IMR-90 (cell line): ENCODE measurements around the gene DMAC2. TPM values are rescaled to one million over a fixed set of nuclear protein-coding genes. Genes with fewer than 3 reads are reported as not detected.

Experiments
- ATAC-seq: fragments of 200-7000 bp; cut with Tn5 transposase; 2 replicates; pipeline ENCODE4 v1.9.1; 2020; ENCODE audit warnings: low read depth, mild to moderate bottlenecking, moderate library complexity
- BruUV-seq: library from RNA; stranded (reverse); fragments of 400-500 nt; replicated peaks from 2 replicates; lab custom pipeline; 2021; lab: Mats Ljungman, UMichigan
- CTCF ChIA-PET: fragments of 300-600 bp; formaldehyde crosslinking; extraction: SDS; loops from one replicate; lab custom pipeline; 2021; ENCODE audit warnings: antibody characterized with exemption; lab: Yijun Ruan, JAX
- POLR2A ChIA-PET: fragments of 300-600 bp; sonication (Branson Sonifier 250); formaldehyde crosslinking; loops from one replicate; lab custom pipeline; 2022; ENCODE audit warnings: antibody characterized with exemption; ENCODE audit not compliant: unreplicated experiment; lab: Charles Lee
- DNase-seq: peaks from one replicate; pipeline ENCODE4 v3.0.0; 2013
- H2AFZ ChIP-seq: replicated peaks from 2 replicates; pipeline ENCODE3; 2013; ENCODE audit warnings: low read length, mild to moderate bottlenecking; ENCODE audit not compliant: poor library complexity
- H2AK5ac ChIP-seq: 2 replicates; pipeline ENCODE4 v1.6.1; 2013; ENCODE audit warnings: low read depth, low read length, inconsistent platforms
- H2AK9ac ChIP-seq: replicated peaks from 2 replicates; pipeline ENCODE3; 2013; ENCODE audit warnings: mild to moderate bottlenecking, low read depth, low read length, moderate library complexity; ENCODE audit not compliant: poor library complexity
- H2BK120ac ChIP-seq: 2 replicates; pipeline ENCODE4 v1.6.1; 2013; ENCODE audit warnings: low read depth, low read length, inconsistent platforms
- H2BK15ac ChIP-seq: 3 replicates; pipeline ENCODE4 v1.6.1; 2013; ENCODE audit warnings: low read depth, low read length, inconsistent platforms
- H2BK20ac ChIP-seq: 2 replicates; pipeline ENCODE4 v1.6.1; 2013; ENCODE audit warnings: low read depth, mild to moderate bottlenecking, inconsistent platforms, low read length, moderate library complexity
- H2BK5ac ChIP-seq: 2 replicates; pipeline ENCODE4 v1.6.1; 2013; ENCODE audit warnings: mild to moderate bottlenecking, low read depth, low read length, inconsistent platforms; ENCODE audit not compliant: poor library complexity, severe bottlenecking
- H3K14ac ChIP-seq: replicated peaks from 2 replicates; pipeline ENCODE4 v1.6.1; 2013; ENCODE audit warnings: low read depth, low read length, inconsistent platforms
- H3K18ac ChIP-seq: 2 replicates; pipeline ENCODE4 v1.6.1; 2013; ENCODE audit warnings: low read depth, low read length, control low read depth
- H3K23ac ChIP-seq: 2 replicates; pipeline ENCODE4 v1.6.1; 2013; ENCODE audit warnings: low read depth, low read length, inconsistent platforms
- H3K27ac ChIP-seq: 2 replicates; pipeline ENCODE4 v1.5.1; 2013; ENCODE audit warnings: mild to moderate bottlenecking, control low read depth, low read length; ENCODE audit not compliant: insufficient read depth
- H3K27me3 ChIP-seq: 2 replicates; pipeline ENCODE4 v1.6.1; 2013; ENCODE audit warnings: low read length; ENCODE audit not compliant: control insufficient read depth, insufficient read depth
- H3K36me3 ChIP-seq: 2 replicates; pipeline ENCODE4 v1.6.1; 2013; ENCODE audit warnings: low read length, mixed read lengths; ENCODE audit not compliant: control insufficient read depth, insufficient read depth
- H3K4ac ChIP-seq: 2 replicates; pipeline ENCODE4 v1.6.1; 2013; ENCODE audit warnings: low read depth, low read length, inconsistent platforms
- H3K4me1 ChIP-seq: 2 replicates; pipeline ENCODE4 v1.6.1; 2013; ENCODE audit warnings: low read length, mixed read lengths; ENCODE audit not compliant: control insufficient read depth, insufficient read depth
- H3K4me2 ChIP-seq: 2 replicates; pipeline ENCODE4 v1.6.1; 2013; ENCODE audit warnings: low read depth, mild to moderate bottlenecking, control low read depth, low read length, moderate library complexity
- H3K4me3 ChIP-seq: 2 replicates; pipeline ENCODE4 v1.5.1; 2013; ENCODE audit warnings: low read depth, mild to moderate bottlenecking, control low read depth, low read length, moderate library complexity; ENCODE audit not compliant: insufficient read depth
- H3K56ac ChIP-seq: 2 replicates; pipeline ENCODE4 v1.6.1; 2013; ENCODE audit warnings: low read length, inconsistent platforms; ENCODE audit not compliant: insufficient read depth; ENCODE audit errors: extremely low read depth
- H3K79me1 ChIP-seq, 2 experiments: 2 replicates each; pipeline ENCODE4 v1.6.1; 2013; ENCODE audit warnings: low read length in 2 of 2, inconsistent platforms in 1 of 2, low read depth in 1 of 2
- H3K9ac ChIP-seq: 2 replicates; pipeline ENCODE4 v1.6.1; 2013; ENCODE audit warnings: low read depth, low read length, control low read depth
- H3K9me1 ChIP-seq: 2 replicates; pipeline ENCODE4 v1.6.1; 2013; ENCODE audit warnings: low read length, inconsistent platforms; ENCODE audit not compliant: insufficient read depth
- H3K9me3 ChIP-seq: 2 replicates; pipeline ENCODE4 v1.6.1; 2013; ENCODE audit warnings: low read length; ENCODE audit not compliant: control insufficient read depth, insufficient read depth
- H4K20me1 ChIP-seq: 2 replicates; pipeline ENCODE4 v1.6.1; 2013; ENCODE audit warnings: low read length, inconsistent platforms; ENCODE audit not compliant: insufficient read depth
- H4K5ac ChIP-seq: 2 replicates; pipeline ENCODE4 v1.6.1; 2013; ENCODE audit warnings: mild to moderate bottlenecking, low read depth, low read length, control low read depth
- H4K8ac ChIP-seq, 2 experiments: 2 replicates each; pipeline ENCODE4 v1.6.1; 2013; ENCODE audit warnings: low read depth in 2 of 2, low read length in 2 of 2, control low read depth in 1 of 2, inconsistent platforms in 1 of 2
- H4K91ac ChIP-seq: 2 replicates; pipeline ENCODE4 v1.6.1; 2013; ENCODE audit warnings: low read depth, low read length, inconsistent platforms; ENCODE audit not compliant: insufficient read depth
- BHLHE40 ChIP-seq: fragments of 150-350 bp; IDR thresholded peaks from 2 replicates; pipeline ENCODE4 v1.6.1; 2016; ENCODE audit warnings: mild to moderate bottlenecking, low read depth, low read length
- CEBPB ChIP-seq: IDR thresholded peaks from 2 replicates; pipeline ENCODE4 v1.6.1; 2012; ENCODE audit warnings: low read depth, low read length, improper control_type of control experiment
- CHD1 ChIP-seq: IDR thresholded peaks from 2 replicates; pipeline ENCODE4 v1.6.1; 2012; ENCODE audit warnings: low read depth, low read length, improper control_type of control experiment
- FOS ChIP-seq: fragments of 150-350 bp; IDR thresholded peaks from 2 replicates; pipeline ENCODE4 v1.6.1; 2016; ENCODE audit warnings: low read depth, low read length
- MAFK ChIP-seq: IDR thresholded peaks from 2 replicates; pipeline ENCODE4 v1.6.1; 2012; ENCODE audit warnings: low read depth, low read length, improper control_type of control experiment
- MAZ ChIP-seq: IDR thresholded peaks from 2 replicates; pipeline ENCODE4 v1.6.1; 2012; ENCODE audit warnings: low read depth, mild to moderate bottlenecking, low read length, improper control_type of control experiment, moderate library complexity, borderline replicate concordance
- MXI1 ChIP-seq: IDR thresholded peaks from 2 replicates; pipeline ENCODE4 v1.6.1; 2012; ENCODE audit warnings: low read depth, mild to moderate bottlenecking, low read length, moderate library complexity, borderline replicate concordance
- NFE2L2 ChIP-seq: fragments of 150-350 bp; IDR thresholded peaks from 2 replicates; pipeline ENCODE4 v1.6.1; 2016; ENCODE audit warnings: low read depth, mild to moderate bottlenecking, low read length
- POLR2A ChIP-seq: IDR thresholded peaks from 2 replicates; pipeline ENCODE4 v1.6.1; 2012; ENCODE audit warnings: mild to moderate bottlenecking, low read depth, low read length
- SMC3 ChIP-seq: fragments of 150-350 bp; IDR thresholded peaks from 2 replicates; pipeline ENCODE4 v1.6.1; 2016; ENCODE audit warnings: low read depth, mild to moderate bottlenecking, antibody characterized with exemption, low read length, moderate library complexity
- WGBS, 2 experiments: methylation state at CpG; one replicate each; pipeline versions ENCODE4 v1.1.5 to v1.1.7; 2013; ENCODE audit warnings: missing lambda C conversion rate in 2 of 2; ENCODE audit not compliant: insufficient read length in 1 of 2; ENCODE audit errors: extremely low coverage in 2 of 2; 5-methylcytosine and 5-hydroxymethylcytosine counted together
- dilution Hi-C: fragments of 300-500 bp; cut with HindIII; formaldehyde crosslinking; loops from one replicate; pipeline ENCODE4 v1.14.3; 2018; ENCODE audit warnings: low sequenced_read_pairs; ENCODE audit not compliant: unreplicated experiment
- in situ Hi-C: fragments of 300-500 bp; cut with MboI; formaldehyde crosslinking; loops from 3 replicates; pipeline ENCODE4 v1.14.3; 2019; ENCODE audit warnings: low sequenced_read_pairs, inconsistent platforms, mixed read lengths
- intact Hi-C: fragments of 100-400 bp; cut with micrococcal nuclease; formaldehyde crosslinking; loops from 2 replicates; pipeline ENCODE4 v1.10.0; 2022
- polyA plus RNA-seq, 3 experiments: library from polyadenylated mRNA; depleted of rRNA; stranded (reverse); fragments of >200 nt; gene quantifications; 2 replicates each; pipeline ENCODE4 v1.2.3, GENCODE V29; 2012; ENCODE audit warnings: low replicate concordance in 1 of 3
- total RNA-seq: library from RNA; depleted of rRNA; stranded (reverse); fragments of >200 nt; gene quantifications from 2 replicates; pipeline ENCODE4 v1.2.3, GENCODE V29; 2012
- TF ChIP-seq, protein P1 (sequence below): fragments of 150-350 bp; IDR thresholded peaks from 2 replicates; pipeline ENCODE4 v1.6.1; 2016; ENCODE audit warnings: low read depth, mild to moderate bottlenecking, low read length, moderate library complexity, borderline replicate concordance
- TF ChIP-seq, protein P2 (sequence below): fragments of 150-350 bp; IDR thresholded peaks from 2 replicates; pipeline ENCODE4 v1.6.1; 2017; ENCODE audit warnings: mild to moderate bottlenecking, antibody characterized with exemption, low read length, low read depth

The DMAC2 gene
- total and polyA plus RNA-seq, 2 of the 4 experiments (the other 2 are of a cell fraction), result 52.5 to 72.2 TPM

DNA sequence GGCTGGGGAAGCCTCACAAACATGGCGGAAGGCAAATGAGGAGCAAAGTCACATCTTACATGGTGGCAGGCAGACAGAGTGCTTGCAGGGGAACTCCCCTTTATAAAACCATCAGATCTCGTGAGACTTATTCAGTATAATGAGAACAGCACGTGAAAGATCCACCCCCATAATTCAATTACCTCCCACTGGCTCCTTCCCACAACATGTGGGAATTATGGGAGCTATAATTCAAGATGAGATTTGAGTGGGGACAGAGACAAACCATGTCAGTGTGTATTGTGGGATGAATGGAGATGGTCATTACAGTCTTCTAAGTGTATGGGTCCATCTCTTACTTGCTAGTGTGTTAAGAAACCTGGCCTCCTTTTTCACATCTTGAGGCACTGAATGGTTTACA is 37.7 kb downstream of the DMAC2 start:
- no peak overlapping the region for H2AK9ac ChIP-seq
- H3K9me1 ChIP-seq, result peaks cover 15% of the 10 kb centered on the region; the same call in 1 of the 2 replicates
- no peak overlapping the region for H3K4me2 ChIP-seq
- DNase-seq (no peak), ATAC-seq (no peak)
- dilution Hi-C loops, result no loop called here
- H4K20me1 ChIP-seq, result no peaks in the 10 kb centered on the region
- no peak overlapping the region for H4K5ac ChIP-seq
- TF ChIP-seq MXI1, result no peak
- TF ChIP-seq MAZ, result no peak
- TF ChIP-seq, protein P1, sequence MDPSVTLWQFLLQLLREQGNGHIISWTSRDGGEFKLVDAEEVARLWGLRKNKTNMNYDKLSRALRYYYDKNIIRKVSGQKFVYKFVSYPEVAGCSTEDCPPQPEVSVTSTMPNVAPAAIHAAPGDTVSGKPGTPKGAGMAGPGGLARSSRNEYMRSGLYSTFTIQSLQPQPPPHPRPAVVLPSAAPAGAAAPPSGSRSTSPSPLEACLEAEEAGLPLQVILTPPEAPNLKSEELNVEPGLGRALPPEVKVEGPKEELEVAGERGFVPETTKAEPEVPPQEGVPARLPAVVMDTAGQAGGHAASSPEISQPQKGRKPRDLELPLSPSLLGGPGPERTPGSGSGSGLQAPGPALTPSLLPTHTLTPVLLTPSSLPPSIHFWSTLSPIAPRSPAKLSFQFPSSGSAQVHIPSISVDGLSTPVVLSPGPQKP, result no peak
- TF ChIP-seq NFE2L2, result no peak
- no peak for TF ChIP-seq CHD1
- TF ChIP-seq FOS, result no peak
- TF ChIP-seq, protein P2, sequence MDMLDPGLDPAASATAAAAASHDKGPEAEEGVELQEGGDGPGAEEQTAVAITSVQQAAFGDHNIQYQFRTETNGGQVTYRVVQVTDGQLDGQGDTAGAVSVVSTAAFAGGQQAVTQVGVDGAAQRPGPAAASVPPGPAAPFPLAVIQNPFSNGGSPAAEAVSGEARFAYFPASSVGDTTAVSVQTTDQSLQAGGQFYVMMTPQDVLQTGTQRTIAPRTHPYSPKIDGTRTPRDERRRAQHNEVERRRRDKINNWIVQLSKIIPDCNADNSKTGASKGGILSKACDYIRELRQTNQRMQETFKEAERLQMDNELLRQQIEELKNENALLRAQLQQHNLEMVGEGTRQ, result no peak
- TF ChIP-seq MAFK, result no peak
- TF ChIP-seq SMC3, result no peak
- TF ChIP-seq CEBPB, result no peak
- TF ChIP-seq BHLHE40, result no peak
- TF ChIP-seq POLR2A, result no peak
- H3K9me3 ChIP-seq, result no peaks in the 10 kb centered on the region
- no peak overlapping the region for H3K18ac ChIP-seq
- peaks cover 4% of the 10 kb centered on the region; the same call in 1 of the 2 replicates for H3K4me1 ChIP-seq
- intact Hi-C loops, result no loop called here
- H2AK5ac ChIP-seq, result no peak overlapping the region
- H4K91ac ChIP-seq, result no peak overlapping the region
- no peak overlapping the region for H3K9ac ChIP-seq
- 0 out of 2 replicates have a peak, but pooled peaks cover 5% of the 10 kb centered on the region for H3K36me3 ChIP-seq
- H2BK5ac ChIP-seq, result no peak overlapping the region
- ChIA-PET CTCF (no interaction called here), POLR2A (no interaction called here)
- no peak overlapping the region for H3K27ac ChIP-seq
- in situ Hi-C loops, result no loop called here
- no peak overlapping the region for H2BK20ac ChIP-seq
- WGBS, 2 experiments, result no CpG with 5 or more reads among the region's 3 CpGs
- H3K27me3 ChIP-seq, result no peaks in the 10 kb centered on the region
- H3K4ac ChIP-seq, result no peak overlapping the region
- H2BK120ac ChIP-seq, result no peak overlapping the region
- H3K14ac ChIP-seq, result no peak overlapping the region
- H3K79me1 ChIP-seq, result peaks cover 21 to 31% of the 10 kb centered on the region in 2 experiments
- no peak overlapping the region for H2AFZ ChIP-seq
- H3K23ac ChIP-seq, result no peak overlapping the region
- H2BK15ac ChIP-seq, result no peak overlapping the region
- BruUV-seq, result no TSS peak
- no peak overlapping the region for H4K8ac ChIP-seq
- H3K56ac ChIP-seq, result no peak overlapping the region
- H3K4me3 ChIP-seq, result no peak overlapping the region
